NCI-H510A treated with DMSO at 0.1 percent for 48 hours (cell line): ENCODE data around the gene DIPK1A.

Experiments used
- DNase-seq: peaks from one replicate; lab custom pipeline; 2025; lab: John Stamatoyannopoulos, UW

Gene DIPK1A

GRCh38 chr1:92839442-92839841, 121.8 kb downstream of the DIPK1A start:
- no peak for DNase-seq

- no peak for DNase-seq
Measured at GRCh38 chr1:92838519-92838918, 122.7 kb downstream of the DIPK1A start.

GRCh38 chr1:92837062-92837461, 124.2 kb downstream of the DIPK1A start:
- DNase-seq = no peak

- DNase-seq = no peak
Measured at GRCh38 chr1:92834617-92835016, 126.6 kb downstream of the DIPK1A start.

- no peak for DNase-seq
Measured at GRCh38 chr1:92833840-92834239, 127.4 kb downstream of the DIPK1A start.

GRCh38 chr1:92832537-92833114, 128.6 kb downstream of the DIPK1A start:
- no peak for DNase-seq

GRCh38 chr1:92831762-92832536, 129.3 kb downstream of the DIPK1A start, which contains the start of gene RPL5:
TSS of gene RPL5 (plus strand) at chr1:92832040. CDS start at chr1:92832115, 75 bp downstream.
- DNase-seq = peak; percentile 98

- DNase-seq = no peak
Measured at GRCh38 chr1:92831368-92831761, 129.9 kb downstream of the DIPK1A start.

- DNase-seq = no peak
Measured at GRCh38 chr1:92826792-92827191, 134.5 kb downstream of the DIPK1A start.

GRCh38 chr1:92822879-92823278, 138.4 kb downstream of the DIPK1A start:
- DNase-seq = no peak

GRCh38 chr1:92820551-92820950, 140.7 kb downstream of the DIPK1A start:
- DNase-seq = no peak

GRCh38 chr1:92820024-92820423, 141.2 kb downstream of the DIPK1A start:
- no peak for DNase-seq

- no peak for DNase-seq
Measured at GRCh38 chr1:92817986-92818764, 143.1 kb downstream of the DIPK1A start.

- DNase-seq = no peak
Measured at GRCh38 chr1:92817137-92817697, 144.0 kb downstream of the DIPK1A start.

GRCh38 chr1:92816732-92817131, 144.5 kb downstream of the DIPK1A start:
- no peak for DNase-seq

- no peak for DNase-seq
Measured at GRCh38 chr1:92808381-92808780, 152.9 kb downstream of the DIPK1A start.

- no peak for DNase-seq
Measured at GRCh38 chr1:92805216-92805615, 156.0 kb downstream of the DIPK1A start.

GRCh38 chr1:92804721-92805201, 156.5 kb downstream of the DIPK1A start:
- DNase-seq = no peak

- no peak for DNase-seq
Measured at GRCh38 chr1:92803140-92803887, 157.9 kb downstream of the DIPK1A start.

GRCh38 chr1:92797961-92798360, 163.3 kb downstream of the DIPK1A start:
- no peak for DNase-seq

- no peak for DNase-seq
Measured at GRCh38 chr1:92797297-92797696, 164.0 kb downstream of the DIPK1A start.

GRCh38 chr1:92795166-92795565, 166.1 kb downstream of the DIPK1A start:
- no peak for DNase-seq
